HepG2 (cell line): Measurements from ENCODE around the gene LDAH. TPM values are rescaled to one million over a fixed set of nuclear protein-coding genes. Genes with fewer than 3 reads are reported as not detected.
A peak's percentile ranks its signal among the peaks of the same experiment; 100 is the strongest.

Experiments
- AGO1 ChIP-seq: fragments of 200-400 bp; formaldehyde crosslinking; IDR thresholded peaks from 2 replicates; pipeline ENCODE4 v1.6.1; 2017; ENCODE audit warnings: mild to moderate bottlenecking, low read depth, low read length, moderate library complexity; ENCODE audit not compliant: poor library complexity, severe bottlenecking
- ARHGAP35 ChIP-seq: sonication (generic); formaldehyde crosslinking; IDR thresholded peaks from 2 replicates; pipeline ENCODE4 v1.9.0; 2022; ENCODE audit warnings: mild to moderate bottlenecking, inconsistent platforms, moderate library complexity, missing genetic modification reagents, borderline replicate concordance
- CREBL2 ChIP-seq: sonication (generic); formaldehyde crosslinking; IDR thresholded peaks from 2 replicates; pipeline ENCODE4 v1.8.1; 2023; ENCODE audit warnings: missing genetic modification reagents, mild to moderate bottlenecking, borderline replicate concordance
- FIP1L1 ChIP-seq: fragments of 200-400 bp; formaldehyde crosslinking; IDR thresholded peaks from 2 replicates; pipeline ENCODE4 v1.6.1; 2018; ENCODE audit warnings: low read depth, mild to moderate bottlenecking, low read length, moderate library complexity, borderline replicate concordance; ENCODE audit not compliant: insufficient read depth
- PAXIP1 ChIP-seq: sonication (generic); formaldehyde crosslinking; conservative IDR thresholded peaks from 2 replicates; pipeline ENCODE4 v1.4.0; 2020; ENCODE audit warnings: mild to moderate bottlenecking, missing genetic modification reagents, moderate library complexity
- RBM39 ChIP-seq: fragments of 200-400 bp; formaldehyde crosslinking; IDR thresholded peaks from one replicate; pipeline ENCODE4 v1.6.1; 2018; ENCODE audit warnings: antibody characterized with exemption, mild to moderate bottlenecking, low read depth, low read length; ENCODE audit not compliant: poor library complexity, severe bottlenecking
- RERE ChIP-seq: IDR thresholded peaks from 2 replicates; pipeline ENCODE4 v1.6.1; 2016; ENCODE audit warnings: low read depth, missing genetic modification reagents, missing compliant biosample characterization
- SMYD3 ChIP-seq: sonication (generic); formaldehyde crosslinking; IDR thresholded peaks from 2 replicates; pipeline ENCODE4 v1.8.1; 2023; ENCODE audit warnings: mild to moderate bottlenecking, missing genetic modification reagents
- SOX6 ChIP-seq, 2 experiments: fragments of 450-650 bp in 1 of 2; sonication (generic) in 1 of 2; formaldehyde crosslinking in 1 of 2; IDR thresholded peaks; 2 replicates each; pipeline versions ENCODE4 v1.4.0 to v1.6.1; 2017 to 2020; ENCODE audit warnings: antibody characterized with exemption in 1 of 2, mild to moderate bottlenecking in 1 of 2, missing genetic modification reagents in 1 of 2
- ZC3H4 ChIP-seq: sonication (generic); formaldehyde crosslinking; IDR thresholded peaks from 2 replicates; pipeline ENCODE4 v1.4.0; 2020; ENCODE audit warnings: missing genetic modification reagents, borderline replicate concordance
- ZMAT3 ChIP-seq: sonication (generic); formaldehyde crosslinking; conservative IDR thresholded peaks from 2 replicates; pipeline ENCODE4 v1.7.0; 2021; ENCODE audit warnings: missing genetic modification reagents
- ZNF275 ChIP-seq: sonication (generic); formaldehyde crosslinking; IDR thresholded peaks from 2 replicates; pipeline ENCODE4 v1.8.0; 2022; ENCODE audit warnings: missing genetic modification reagents, mild to moderate bottlenecking, inconsistent platforms, borderline replicate concordance
- ZNF382 ChIP-seq: sonication (generic); formaldehyde crosslinking; IDR thresholded peaks from 2 replicates; pipeline ENCODE4 v1.5.0; 2020; ENCODE audit warnings: missing genetic modification reagents, mild to moderate bottlenecking, borderline replicate concordance
- ZNF605 ChIP-seq: sonication (generic); formaldehyde crosslinking; IDR thresholded peaks from 2 replicates; pipeline ENCODE4 v1.8.0; 2022; ENCODE audit warnings: mild to moderate bottlenecking, missing genetic modification reagents
- ZNF619 ChIP-seq: sonication (generic); formaldehyde crosslinking; IDR thresholded peaks from 2 replicates; pipeline ENCODE4 v1.4.0; 2020; ENCODE audit warnings: mild to moderate bottlenecking, missing genetic modification reagents
- ZNF713 ChIP-seq: sonication (generic); formaldehyde crosslinking; IDR thresholded peaks from 2 replicates; pipeline ENCODE4 v1.4.0; 2020; ENCODE audit warnings: mild to moderate bottlenecking, missing genetic modification reagents
- polyA plus RNA-seq, 8 experiments: library from polyadenylated mRNA; depleted of rRNA in 3 of 8; stranded (reverse) in 7 of 8; unstranded in 1 of 8; fragments of >200 nt; fragmentation: Illumina TruSeq in 4 of 8; extraction: Trizol in 4 of 8; gene quantifications; 2 replicates each; pipeline versions ENCODE4 v1.2.1 to v1.2.3, GENCODE V29; 2011 to 2016; ENCODE audit warnings: low read depth in 4 of 8, missing spikeins in 1 of 8, mixed read lengths in 1 of 8; ENCODE audit not compliant: insufficient read depth in 1 of 8
- total RNA-seq, 5 experiments: library from RNA; depleted of rRNA; stranded (reverse); fragments of >200 nt; fragmentation: Illumina TruSeq; extraction: Trizol; gene quantifications; 2 replicates each; pipeline ENCODE4 v1.2.3, GENCODE V29; 2016; ENCODE audit warnings: low read depth in 1 of 5

LDAH gene
- total and polyA plus RNA-seq, 2 of the 13 experiments (the other 11 are each of a cell fraction or from before 2014, with no cell fraction given), result 28.8 to 46.2 TPM

GRCh38 chr2:20822535-20823490, at the start of gene LDAH (continued):
- peak; percentile 72 for TF ChIP-seq AGO1
- TF ChIP-seq ZC3H4 (CRISPR knock-in tag), result peak; percentile 74; the same call in 1 of the 2 replicates
- peak; percentile 94; the same call in 1 of the 2 replicates for TF ChIP-seq ARHGAP35 (CRISPR knock-in tag)
- peak; percentile 80 for TF ChIP-seq RBM39
- peak; percentile 69 for TF ChIP-seq ZNF275
- 0 out of 2 replicates have a peak, but pooled peaks have one; percentile 61 for TF ChIP-seq CREBL2 (CRISPR knock-in tag)
- peak; percentile 64; the same call in 1 of the 2 replicates for TF ChIP-seq FIP1L1
- no peak for TF ChIP-seq SOX6 (IDR thresholded peaks at IDR 0.05)
- TF ChIP-seq SOX6 (CRISPR knock-in tag; IDR thresholded peaks at IDR 0.05), result peak; percentile 76
- TF ChIP-seq ZNF605 (CRISPR knock-in tag), result peak; percentile 92
- peak; percentile 98 for TF ChIP-seq ZNF619 (CRISPR knock-in tag)
- peak; percentile 94 for TF ChIP-seq ZMAT3
- TF ChIP-seq PAXIP1 (CRISPR knock-in tag), result peak; percentile 51; the same call in 1 of the 2 replicates
- no peak for TF ChIP-seq SMYD3 (CRISPR knock-in tag)
- peak; percentile 90; the same call in 1 of the 2 replicates for TF ChIP-seq ZNF713 (CRISPR knock-in tag)
- no peak for TF ChIP-seq ZNF382 (CRISPR knock-in tag)
- TF ChIP-seq RERE (CRISPR knock-in tag), result no peak; the same call in 1 of the 2 replicates
